Esophagus squamous epithelium (tissue), 5 donors: ENCODE data around the gene TNFRSF14. TPM values are rescaled to one million over a fixed set of nuclear protein-coding genes. Genes with fewer than 3 reads are reported as not detected.

Experiments used
- DNase-seq: peaks from one replicate; lab custom pipeline; 2025; lab: John Stamatoyannopoulos, UW
- H3K27ac ChIP-seq, 4 donors: fragments of 200-600 bp; sonication (generic); one replicate each; pipeline ENCODE4 v1.5.1; 2016 to 2019; ENCODE audit warnings: mild to moderate bottlenecking in 1 of 4
- H3K27me3 ChIP-seq, 4 donors: fragments of 200-600 bp; sonication (generic); 1 replicate in 3 of 4; 2 replicates in 1 of 4; pipeline versions ENCODE4 v1.5.1 to v1.6.0; 2017 to 2021; ENCODE audit warnings: antibody characterized with exemption in 1 of 4
- H3K36me3 ChIP-seq, 3 donors: fragments of 200-600 bp; sonication (generic); one replicate each; pipeline ENCODE4 v1.5.1; 2016 to 2019
- H3K4me1 ChIP-seq, 3 donors: fragments of 200-600 bp; sonication (generic); one replicate each; pipeline ENCODE4 v1.5.1; 2017 to 2019
- H3K4me3 ChIP-seq, 4 donors: fragments of 200-600 bp; sonication (generic); 1 replicate in 3 of 4; 2 replicates in 1 of 4; pipeline ENCODE4 v1.5.1; 2016 to 2019; ENCODE audit warnings: mild to moderate bottlenecking in 2 of 4, moderate library complexity in 1 of 4
- H3K9me3 ChIP-seq, 3 donors: fragments of 200-600 bp; sonication (generic); one replicate each; pipeline ENCODE4 v1.5.1; 2016 to 2019
- POLR2A ChIP-seq, 4 donors: fragments of 450-650 bp; IDR thresholded peaks; one replicate each; pipeline ENCODE4 v1.6.1; 2017; ENCODE audit warnings: antibody characterized with exemption in 4 of 4, mild to moderate bottlenecking in 4 of 4, moderate library complexity in 3 of 4
- WGBS, 2 donors: methylation state at CpG; one replicate each; pipeline ENCODE4 v1.1.5; 2018; 5-methylcytosine and 5-hydroxymethylcytosine counted together
- intact Hi-C: fragments of 100-400 bp; cut with DNase I; formaldehyde crosslinking; loops from one replicate; pipeline ENCODE4 v1.15.0; 2022
- total RNA-seq, 4 donors: library from RNA; depleted of rRNA; stranded (reverse); fragments of >200 nt; gene quantifications; one replicate each; pipeline ENCODE4 v1.1.0, GENCODE V29; 2016
- TF ChIP-seq, protein P1 (sequence below), 6 experiments: fragments of 450-650 bp in 4 of 6; fragments of 200-600 bp in 2 of 6; sonication (generic) in 2 of 6; IDR thresholded peaks; one replicate each; pipeline ENCODE4 v1.5.1; 2016 to 2019; ENCODE audit warnings: antibody characterized with exemption in 6 of 6, mild to moderate bottlenecking in 4 of 6, moderate library complexity in 4 of 6
- donor health status: DM: yes; HTN: yes; CAD: no.

Gene TNFRSF14
- total RNA-seq, 4 donors from 2014 or later, result 13.8 to 39.5 (median 19.6) TPM

GRCh38 chr1:2609319-2610035 lies 53.3 kb downstream of the TNFRSF14 start:
- WGBS, 2 donors, result 74% methylated on average over 21 of the region's 34 CpGs; no CpG with 5 or more reads in 1 of the 2 donors
- Histone ChIP-seq H3K27me3 (peaks cover 0 to 66% (median 0%) of the 10 kb centered on the region in 4 donors), H3K27ac (no peak overlapping the region), H3K36me3 (no peaks in the 10 kb centered on the region), H3K9me3 (peaks cover 0 to 10% (median 3%) of the 10 kb centered on the region in 3 donors), H3K4me1 (peaks cover 0 to 24% (median 0%) of the 10 kb centered on the region in 3 donors), H3K4me3 (no peak overlapping the region)
- DNase-seq, result no peak
- no peak for TF ChIP-seq POLR2A (IDR thresholded peaks at IDR 0.05)
- TF ChIP-seq, protein P1, sequence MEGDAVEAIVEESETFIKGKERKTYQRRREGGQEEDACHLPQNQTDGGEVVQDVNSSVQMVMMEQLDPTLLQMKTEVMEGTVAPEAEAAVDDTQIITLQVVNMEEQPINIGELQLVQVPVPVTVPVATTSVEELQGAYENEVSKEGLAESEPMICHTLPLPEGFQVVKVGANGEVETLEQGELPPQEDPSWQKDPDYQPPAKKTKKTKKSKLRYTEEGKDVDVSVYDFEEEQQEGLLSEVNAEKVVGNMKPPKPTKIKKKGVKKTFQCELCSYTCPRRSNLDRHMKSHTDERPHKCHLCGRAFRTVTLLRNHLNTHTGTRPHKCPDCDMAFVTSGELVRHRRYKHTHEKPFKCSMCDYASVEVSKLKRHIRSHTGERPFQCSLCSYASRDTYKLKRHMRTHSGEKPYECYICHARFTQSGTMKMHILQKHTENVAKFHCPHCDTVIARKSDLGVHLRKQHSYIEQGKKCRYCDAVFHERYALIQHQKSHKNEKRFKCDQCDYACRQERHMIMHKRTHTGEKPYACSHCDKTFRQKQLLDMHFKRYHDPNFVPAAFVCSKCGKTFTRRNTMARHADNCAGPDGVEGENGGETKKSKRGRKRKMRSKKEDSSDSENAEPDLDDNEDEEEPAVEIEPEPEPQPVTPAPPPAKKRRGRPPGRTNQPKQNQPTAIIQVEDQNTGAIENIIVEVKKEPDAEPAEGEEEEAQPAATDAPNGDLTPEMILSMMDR (IDR thresholded peaks at IDR 0.05), result no peak
- intact Hi-C loops, result no loop called here

DNA sequence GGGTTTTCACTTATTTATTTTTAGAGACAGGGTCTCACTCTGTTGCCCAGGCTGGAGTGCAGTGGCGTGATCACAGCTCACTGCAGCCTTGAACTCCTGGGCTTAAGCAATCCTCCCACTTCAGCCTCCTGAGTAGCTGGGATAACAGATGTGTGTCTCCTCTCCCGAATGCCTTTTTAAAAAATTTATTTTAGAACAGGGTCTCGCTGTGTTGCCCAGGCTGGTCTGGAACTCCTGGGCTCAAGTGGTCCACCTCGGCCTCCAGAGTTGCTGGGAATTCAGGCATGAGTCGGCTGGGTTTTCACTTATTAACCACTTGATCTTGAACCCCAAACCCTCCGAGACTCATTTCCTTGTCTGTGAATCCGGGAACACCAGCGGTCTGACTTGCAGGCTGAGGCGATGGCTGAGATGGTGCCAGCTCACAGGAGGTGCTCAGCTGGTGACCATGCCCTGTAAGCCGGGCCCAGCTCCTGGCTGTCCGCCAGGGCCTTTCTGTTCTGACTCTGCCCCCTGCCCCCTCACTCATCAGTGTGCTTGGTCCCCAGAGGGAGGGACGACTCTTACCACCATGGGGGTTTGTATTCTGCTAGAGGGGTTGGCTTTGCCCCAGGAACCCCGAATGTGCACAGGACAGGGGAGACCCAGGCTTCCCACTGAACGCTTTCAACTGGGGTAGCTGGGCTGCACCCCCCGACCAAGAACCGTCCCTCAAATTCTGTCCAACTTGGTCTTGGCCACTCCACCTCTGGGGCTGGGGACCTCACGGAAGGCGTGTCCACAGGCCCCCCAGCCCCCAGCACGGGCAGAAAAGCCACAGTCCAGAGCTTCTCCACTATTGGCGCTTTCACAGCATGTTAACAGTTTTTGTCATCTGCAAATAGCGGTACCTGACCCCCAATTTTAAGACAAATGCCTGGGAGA lies 54.1 kb downstream of the TNFRSF14 start:
- Histone ChIP-seq H3K27me3 (peaks cover 0 to 59% (median 0%) of the 10 kb centered on the region in 4 donors), H3K36me3 (no peaks in the 10 kb centered on the region), H3K27ac (no peak overlapping the region), H3K4me3 (no peak overlapping the region), H3K9me3 (peaks cover 0 to 14% (median 3%) of the 10 kb centered on the region in 3 donors), H3K4me1 (peaks cover 0 to 24% (median 0%) of the 10 kb centered on the region in 3 donors)
- no peak for DNase-seq
- TF ChIP-seq, protein P1 (IDR thresholded peaks at IDR 0.05), result no peak
- TF ChIP-seq POLR2A (IDR thresholded peaks at IDR 0.05), result no peak
- intact Hi-C loops, result no loop called here
- WGBS, 2 donors, result 66 to 68% methylated on average over 8 to 15 of the region's 21 CpGs

GRCh38 chr1:2611031-2611501 lies 54.9 kb downstream of the TNFRSF14 start:
- no peak for DNase-seq
- intact Hi-C loops, result no loop called here
- H3K4me3 ChIP-seq, result peak overlapping the region in 2 of 4 donors; percentile 3 to 15
- H3K36me3 ChIP-seq, result no peaks in the 10 kb centered on the region
- peaks cover 0 to 14% (median 7%) of the 10 kb centered on the region in 3 donors for H3K9me3 ChIP-seq
- TF ChIP-seq, protein P1 (IDR thresholded peaks at IDR 0.05), result no peak
- TF ChIP-seq POLR2A (IDR thresholded peaks at IDR 0.05), result no peak
- WGBS, 2 donors, result 10 to 25% methylated on average over 4 to 12 of the region's 24 CpGs
- peaks cover 0 to 54% (median 0%) of the 10 kb centered on the region in 4 donors for H3K27me3 ChIP-seq
- no peak overlapping the region for H3K27ac ChIP-seq
- peaks cover 0 to 24% (median 0%) of the 10 kb centered on the region in 3 donors for H3K4me1 ChIP-seq

DNA sequence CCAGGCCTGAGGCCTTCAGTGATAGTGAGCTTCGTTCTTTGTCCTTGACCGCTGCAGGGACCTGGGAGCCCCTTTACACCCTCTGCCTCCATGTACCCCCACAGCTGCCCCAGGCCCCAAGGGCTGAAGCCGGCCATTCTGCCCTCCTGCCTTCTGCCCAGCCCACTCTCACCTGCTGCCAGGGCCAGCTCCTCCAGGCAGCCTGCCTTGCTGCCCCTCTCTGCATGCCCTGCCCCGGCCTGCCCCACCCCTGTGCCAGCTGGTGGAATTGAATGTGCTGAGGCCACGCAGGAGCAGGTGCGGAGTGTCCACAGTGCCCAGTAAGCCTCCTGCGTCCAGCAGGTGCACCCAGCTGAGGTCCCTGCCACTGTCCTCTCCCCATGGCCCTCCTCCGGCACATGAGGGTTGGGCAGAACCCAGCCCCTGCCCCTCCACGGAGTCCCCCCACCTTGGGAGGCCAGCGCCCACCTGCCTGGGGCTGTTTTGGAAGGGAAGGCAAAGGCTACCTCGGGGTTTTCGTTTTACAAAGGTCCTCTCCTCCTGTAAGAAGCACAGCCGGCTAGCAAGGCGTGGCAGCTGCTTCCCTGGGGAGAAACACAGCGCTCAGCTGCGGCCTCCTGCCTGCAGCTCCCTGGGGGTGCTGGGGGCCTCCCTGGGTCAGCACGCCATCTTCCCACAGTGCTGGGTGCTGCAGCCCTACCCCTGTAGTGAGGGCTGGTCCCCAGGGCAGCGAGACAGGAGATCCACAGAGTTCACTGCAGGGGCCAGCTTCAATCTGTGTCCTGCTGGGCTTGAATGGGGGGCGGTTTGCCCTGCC lies 55.7 kb downstream of the TNFRSF14 start:
- TF ChIP-seq, protein P1 (IDR thresholded peaks at IDR 0.05), result no peak
- TF ChIP-seq POLR2A (IDR thresholded peaks at IDR 0.05), result no peak
- H3K36me3 ChIP-seq, result no peaks in the 10 kb centered on the region
- 75 to 86% methylated on average over 1 to 2 of the region's 19 CpGs for WGBS, 2 donors
- peaks cover 0 to 14% (median 7%) of the 10 kb centered on the region in 3 donors for H3K9me3 ChIP-seq
- H3K4me3 ChIP-seq, result no peak overlapping the region
- H3K27me3 ChIP-seq, result peaks cover 0 to 56% (median 0%) of the 10 kb centered on the region in 4 donors
- intact Hi-C loops, result no loop called here
- DNase-seq, result no peak
- H3K4me1 ChIP-seq, result peaks cover 0 to 24% (median 0%) of the 10 kb centered on the region in 3 donors
- no peak overlapping the region for H3K27ac ChIP-seq
